Retinal pigment epithelial cell (primary cell): ENCODE data around the gene RAB5IF.
A peak's percentile ranks its signal among the peaks of the same experiment; 100 is the strongest.
"Not testable (repeated sequence)": the region's sequence is repeated elsewhere in the genome, so short reads cannot be mapped to it uniquely, and the experiment has no call there.

ENCODE experiments used
- DNase-seq: peaks from one replicate; pipeline ENCODE4 v3.0.0-alpha.2; 2010; ENCODE audit warnings: low read depth
- H3K4me3 ChIP-seq: 2 replicates; pipeline ENCODE4 v1.5.1; 2011; ENCODE audit warnings: mild to moderate bottlenecking, low read length, control low read depth, moderate library complexity
- CTCF ChIP-seq: conservative IDR thresholded peaks from 2 replicates; pipeline ENCODE4 v1.5.1; 2011; ENCODE audit warnings: low read depth, low read length, control low read depth, inconsistent platforms

The RAB5IF gene, protein sequence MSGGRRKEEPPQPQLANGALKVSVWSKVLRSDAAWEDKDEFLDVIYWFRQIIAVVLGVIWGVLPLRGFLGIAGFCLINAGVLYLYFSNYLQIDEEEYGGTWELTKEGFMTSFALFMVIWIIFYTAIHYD

DNA sequence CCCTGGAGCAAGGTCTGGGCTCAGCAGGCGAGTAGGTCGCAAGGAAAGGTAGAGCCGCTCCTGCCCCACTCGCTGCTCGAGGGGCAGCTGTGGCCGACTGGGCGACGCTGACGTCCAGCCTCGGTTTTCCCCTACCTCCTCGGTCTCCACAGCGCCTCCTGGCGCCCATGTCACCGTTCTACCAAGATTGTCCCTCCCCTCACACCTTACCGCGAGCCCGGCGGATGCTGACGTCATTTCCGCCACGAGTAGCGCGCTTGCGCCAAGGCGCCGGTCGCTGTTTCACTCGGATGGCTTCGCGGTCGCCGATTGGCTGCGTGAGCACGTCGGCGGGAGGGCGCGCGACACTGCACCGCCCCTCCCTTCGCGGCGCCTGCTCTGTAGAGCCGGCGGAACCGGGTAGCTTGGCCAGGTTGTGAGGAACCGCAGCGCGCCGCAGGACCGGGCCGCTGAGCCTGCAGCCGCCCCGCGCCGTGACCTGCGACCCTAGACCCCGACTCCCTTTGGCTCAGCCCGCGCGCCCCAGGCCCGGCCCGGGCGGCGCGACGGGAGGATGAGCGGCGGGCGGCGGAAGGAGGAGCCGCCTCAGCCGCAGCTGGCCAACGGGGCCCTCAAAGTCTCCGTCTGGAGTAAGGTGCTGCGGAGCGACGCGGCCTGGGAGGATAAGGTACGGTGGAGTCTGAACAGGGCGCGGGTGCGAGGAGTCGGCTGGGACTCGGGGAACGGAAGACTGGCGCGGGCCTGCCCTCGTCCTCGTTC lies at the start of gene RAB5IF:
TSS of gene RAB5IF (plus strand) at position 381 of the 759 bp plus-strand sequence. CDS start at position 554, 173 bp downstream.
- H3K4me3 ChIP-seq: peak within 1 kb of the TSS; percentile 98
- DNase-seq: peak; percentile 93
- peak; percentile 91 for TF ChIP-seq CTCF

DNA sequence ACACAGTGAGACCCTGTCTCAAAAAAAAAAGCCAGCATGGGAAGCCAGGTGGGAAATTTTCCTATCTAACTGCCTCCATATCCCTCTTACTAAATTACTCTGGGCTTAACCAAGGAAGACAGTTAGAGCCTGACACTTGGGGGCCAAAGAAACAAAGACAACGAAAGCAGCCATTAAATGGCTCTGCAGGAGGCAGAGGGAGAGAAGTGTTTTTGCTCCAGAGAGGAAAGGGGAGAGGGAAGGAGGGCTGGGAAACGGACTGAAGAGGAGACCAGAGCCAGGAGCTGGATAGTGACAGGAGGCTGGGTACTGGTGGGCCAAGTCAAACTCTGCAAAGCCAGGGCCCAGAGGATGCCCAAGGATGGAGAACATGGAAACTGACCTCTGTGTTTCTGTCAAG lies 42.9 kb upstream of the RAB5IF start:
- no peak overlapping the region for H3K4me3 ChIP-seq
- DNase-seq: no peak
- no peak for TF ChIP-seq CTCF

- TF ChIP-seq CTCF: no peak
- no peak for DNase-seq
- no peak overlapping the region for H3K4me3 ChIP-seq
Observed at GRCh38 chr20:36563374-36563773, 42.2 kb upstream of the RAB5IF start.

DNA sequence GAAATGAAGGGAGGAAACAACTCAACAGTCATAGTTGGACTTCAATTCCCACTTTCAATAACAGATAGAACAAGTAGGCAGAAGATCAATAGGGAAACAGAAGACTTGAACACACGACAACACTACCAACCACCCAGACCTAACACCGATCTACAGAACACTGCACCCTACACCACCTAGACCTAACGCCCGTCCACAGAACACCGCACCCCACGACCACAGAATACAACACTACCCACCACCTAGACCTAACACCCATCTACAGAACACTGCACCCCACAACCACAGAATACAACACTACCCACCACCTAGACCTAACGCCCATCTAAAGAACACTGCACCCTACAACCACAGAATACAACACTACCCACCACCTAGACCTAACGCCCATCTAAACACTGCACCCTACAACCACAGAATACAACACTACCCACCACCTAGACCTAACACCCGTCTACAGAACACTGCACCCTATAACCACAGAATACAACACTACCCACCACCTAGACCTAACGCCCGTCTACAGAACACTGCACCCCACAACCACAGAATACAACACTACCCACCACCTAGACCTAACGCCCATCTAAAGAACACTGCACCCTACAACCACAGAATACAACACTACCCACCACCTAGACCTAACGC lies 41.4 kb upstream of the RAB5IF start:
- H3K4me3 ChIP-seq, DNase-seq: not testable (repeated sequence)

DNA sequence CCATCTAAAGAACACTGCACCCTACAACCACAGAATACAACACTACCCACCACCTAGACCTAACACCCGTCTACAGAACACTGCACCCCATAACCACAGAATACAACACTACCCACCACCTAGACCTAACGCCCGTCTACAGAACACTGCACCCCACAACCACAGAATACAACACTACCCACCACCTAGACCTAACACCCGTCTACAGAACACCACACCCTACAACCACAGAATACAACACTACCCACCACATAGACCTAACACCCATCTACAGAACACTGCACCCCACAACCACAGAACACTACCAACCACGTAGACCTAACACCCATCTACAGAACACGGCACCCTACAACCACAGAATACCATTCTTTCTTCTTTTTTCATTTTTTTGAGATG lies 40.9 kb upstream of the RAB5IF start:
- H3K4me3 ChIP-seq, DNase-seq: not testable (repeated sequence)

DNA sequence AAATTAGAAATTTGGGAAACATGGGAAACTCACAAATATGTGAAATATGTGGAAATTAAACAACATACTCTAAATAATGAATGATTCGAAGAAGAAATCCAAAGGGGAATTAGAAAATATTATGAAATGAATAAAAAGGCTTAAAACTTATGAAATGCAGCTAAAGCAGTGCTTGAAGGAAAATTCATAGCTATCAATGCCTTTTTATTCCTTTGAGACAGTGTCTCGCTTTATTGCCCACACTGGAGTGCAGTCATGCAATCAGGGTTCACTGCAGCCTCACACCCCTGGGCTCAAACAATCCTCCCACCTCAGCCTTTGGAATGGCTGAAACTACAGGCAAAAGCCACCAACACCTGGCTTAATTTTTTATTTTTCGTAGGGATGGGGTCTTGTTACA lies 40.1 kb upstream of the RAB5IF start:
- H3K4me3 ChIP-seq: no peak overlapping the region
- no peak for DNase-seq
- TF ChIP-seq CTCF: no peak

GRCh38 chr20:36569847-36570429 lies 35.6 kb upstream of the RAB5IF start:
- DNase-seq: no peak
- TF ChIP-seq CTCF: no peak
- H3K4me3 ChIP-seq: no peak overlapping the region
